HepG2 (cell line): ENCODE data around the gene PSMG1. TPM values are rescaled to one million over a fixed set of nuclear protein-coding genes. Genes with fewer than 3 reads are reported as not detected.

Source experiments
- GZF1 ChIP-seq: sonication (generic); formaldehyde crosslinking; IDR thresholded peaks from 2 replicates; pipeline ENCODE4 v1.5.1; 2020; ENCODE audit warnings: mild to moderate bottlenecking, missing genetic modification reagents
- HDAC6 ChIP-seq: fragments of 200-600 bp; sonication (generic); IDR thresholded peaks from 2 replicates; pipeline ENCODE4 v1.7.0; 2017; ENCODE audit warnings: mild to moderate bottlenecking, antibody characterized with exemption, low read length, low read depth
- ISL2 ChIP-seq: sonication (generic); formaldehyde crosslinking; IDR thresholded peaks from 2 replicates; pipeline ENCODE4 v1.5.0; 2020; ENCODE audit warnings: missing genetic modification reagents
- KDM5B ChIP-seq: sonication (generic); formaldehyde crosslinking; IDR thresholded peaks from 2 replicates; pipeline ENCODE4 v1.4.0; 2020; ENCODE audit warnings: missing genetic modification reagents, mild to moderate bottlenecking, borderline replicate concordance
- MAFK ChIP-seq, 2 experiments: IDR thresholded peaks in 1 of 2; conservative IDR thresholded peaks in 1 of 2; 2 replicates each; pipeline ENCODE4 v1.6.1; 2011; ENCODE audit warnings: improper control_type of control experiment in 2 of 2, low read length in 2 of 2
- MATR3 ChIP-seq: sonication (generic); formaldehyde crosslinking; IDR thresholded peaks from 2 replicates; pipeline ENCODE4 v1.4.0; 2020; ENCODE audit warnings: missing genetic modification reagents
- NBN ChIP-seq: fragments of 450-650 bp; conservative IDR thresholded peaks from 2 replicates; pipeline ENCODE4 v1.6.1; 2017
- PRPF4 ChIP-seq: fragments of 200-400 bp; formaldehyde crosslinking; IDR thresholded peaks from 2 replicates; pipeline ENCODE4 v1.6.1; 2016; ENCODE audit warnings: low read length, low read depth; ENCODE audit not compliant: poor library complexity, severe bottlenecking
- RXRB ChIP-seq: IDR thresholded peaks from 2 replicates; pipeline ENCODE4 v1.6.1; 2016; ENCODE audit warnings: borderline replicate concordance, missing genetic modification reagents, missing compliant biosample characterization
- SAP130 ChIP-seq: IDR thresholded peaks from 2 replicates; pipeline ENCODE4 v1.6.1; 2016; ENCODE audit warnings: low read depth
- SKI ChIP-seq: fragments of 450-650 bp; IDR thresholded peaks from one replicate; pipeline ENCODE4 v1.6.1; 2018; ENCODE audit warnings: mild to moderate bottlenecking; ENCODE audit not compliant: partially characterized antibody
- SP2 ChIP-seq: sonication (generic); formaldehyde crosslinking; IDR thresholded peaks from 2 replicates; pipeline ENCODE4 v1.5.1; 2020; ENCODE audit warnings: mild to moderate bottlenecking, missing genetic modification reagents
- SRSF1 ChIP-seq: fragments of 200-400 bp; formaldehyde crosslinking; optimal IDR thresholded peaks from 2 replicates; pipeline ENCODE3; 2017; ENCODE audit warnings: mild to moderate bottlenecking, low read depth, low read length, moderate library complexity
- TAF1 ChIP-seq: sonication (generic); formaldehyde crosslinking; IDR thresholded peaks from 2 replicates; pipeline ENCODE4 v1.4.0; 2020; ENCODE audit warnings: missing genetic modification reagents
- TARDBP ChIP-seq: sonication (generic); formaldehyde crosslinking; IDR thresholded peaks from 2 replicates; pipeline ENCODE4 v1.8.0; 2022; ENCODE audit warnings: mild to moderate bottlenecking, missing genetic modification reagents
- ZC3H13 ChIP-seq: sonication (generic); formaldehyde crosslinking; IDR thresholded peaks from 2 replicates; pipeline ENCODE4 v1.8.1; 2023; ENCODE audit warnings: mild to moderate bottlenecking, missing genetic modification reagents, moderate library complexity
- ZNF503 ChIP-seq: sonication (generic); formaldehyde crosslinking; IDR thresholded peaks from 2 replicates; pipeline ENCODE4 v1.4.0; 2020; ENCODE audit warnings: missing genetic modification reagents
- ZNF609 ChIP-seq: sonication (generic); formaldehyde crosslinking; IDR thresholded peaks from 2 replicates; pipeline ENCODE4 v1.4.0; 2020; ENCODE audit warnings: mild to moderate bottlenecking, missing genetic modification reagents, borderline replicate concordance
- ZNF768 ChIP-seq: sonication (generic); formaldehyde crosslinking; IDR thresholded peaks from 2 replicates; pipeline ENCODE4 v1.4.0; 2020; ENCODE audit warnings: missing genetic modification reagents
- ZNF83 ChIP-seq: sonication (generic); formaldehyde crosslinking; IDR thresholded peaks from 2 replicates; pipeline ENCODE4 v1.4.0; 2020; ENCODE audit warnings: missing genetic modification reagents, mild to moderate bottlenecking, borderline replicate concordance
- ZSCAN25 ChIP-seq: sonication (generic); formaldehyde crosslinking; IDR thresholded peaks from 2 replicates; pipeline ENCODE4 v1.8.0; 2022; ENCODE audit warnings: mild to moderate bottlenecking, missing genetic modification reagents
- polyA plus RNA-seq, 8 experiments: library from polyadenylated mRNA; depleted of rRNA in 3 of 8; stranded (reverse) in 7 of 8; unstranded in 1 of 8; fragments of >200 nt; fragmentation: Illumina TruSeq in 4 of 8; extraction: Trizol in 4 of 8; gene quantifications; 2 replicates each; pipeline versions ENCODE4 v1.2.1 to v1.2.3, GENCODE V29; 2011 to 2016; ENCODE audit warnings: low read depth in 4 of 8, missing spikeins in 1 of 8, mixed read lengths in 1 of 8; ENCODE audit not compliant: insufficient read depth in 1 of 8
- total RNA-seq, 5 experiments: library from RNA; depleted of rRNA; stranded (reverse); fragments of >200 nt; fragmentation: Illumina TruSeq; extraction: Trizol; gene quantifications; 2 replicates each; pipeline ENCODE4 v1.2.3, GENCODE V29; 2016; ENCODE audit warnings: low read depth in 1 of 5
- TF ChIP-seq, protein P1 (sequence below): IDR thresholded peaks from 2 replicates; pipeline ENCODE4 v1.6.1; 2018; ENCODE audit warnings: missing genetic modification reagents, mild to moderate bottlenecking, missing compliant biosample characterization
- TF ChIP-seq, protein P2 (sequence below): IDR thresholded peaks from 2 replicates; pipeline ENCODE4 v1.6.1; 2016; ENCODE audit warnings: mild to moderate bottlenecking

Gene PSMG1
- total and polyA plus RNA-seq, 2 of the 13 experiments (the other 11 are each of a cell fraction or from before 2014, with no cell fraction given) = 63.6 to 173 TPM

DNA sequence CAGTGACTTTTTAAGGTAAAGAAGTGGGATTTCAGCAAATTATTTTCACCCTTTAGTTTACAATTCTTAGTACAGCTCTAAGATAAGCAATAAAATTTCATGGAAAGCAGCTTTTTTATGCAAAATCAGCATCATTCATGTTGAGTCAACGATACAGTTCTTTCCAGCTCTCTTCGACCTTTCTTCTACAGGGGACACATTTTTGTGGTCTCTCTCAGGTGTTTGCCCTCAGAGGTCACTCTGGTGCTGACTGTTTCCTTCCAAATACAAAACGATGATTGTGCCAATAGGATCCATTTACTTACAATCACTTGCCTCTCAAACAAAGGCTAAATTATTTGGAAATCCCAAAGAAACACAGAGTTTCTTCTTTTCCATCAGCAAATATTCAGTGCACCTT lies 51.0 kb downstream of the PSMG1 start (continued):
- TF ChIP-seq MATR3 = no peak
- TF ChIP-seq MAFK (conservative IDR thresholded peaks at IDR 0.05 in 1 of 2, IDR thresholded peaks at IDR 0.05 in 1 of 2; ENCODE audit: low read length in 2 of 2) = peak; percentile 93 to 97
- no peak for TF ChIP-seq ISL2 (CRISPR knock-in tag)
- TF ChIP-seq, protein P1, sequence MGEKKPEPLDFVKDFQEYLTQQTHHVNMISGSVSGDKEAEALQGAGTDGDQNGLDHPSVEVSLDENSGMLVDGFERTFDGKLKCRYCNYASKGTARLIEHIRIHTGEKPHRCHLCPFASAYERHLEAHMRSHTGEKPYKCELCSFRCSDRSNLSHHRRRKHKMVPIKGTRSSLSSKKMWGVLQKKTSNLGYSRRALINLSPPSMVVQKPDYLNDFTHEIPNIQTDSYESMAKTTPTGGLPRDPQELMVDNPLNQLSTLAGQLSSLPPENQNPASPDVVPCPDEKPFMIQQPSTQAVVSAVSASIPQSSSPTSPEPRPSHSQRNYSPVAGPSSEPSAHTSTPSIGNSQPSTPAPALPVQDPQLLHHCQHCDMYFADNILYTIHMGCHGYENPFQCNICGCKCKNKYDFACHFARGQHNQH (CRISPR knock-in tag) = peak; percentile 33; the same call in 1 of the 2 replicates
- TF ChIP-seq SRSF1 = no peak
- no peak for TF ChIP-seq GZF1
- no peak for TF ChIP-seq ZC3H13 (CRISPR knock-in tag)
- no peak for TF ChIP-seq SP2 (CRISPR knock-in tag)
- TF ChIP-seq ZNF83 = no peak
- peak; percentile 46; the same call in 1 of the 2 replicates for TF ChIP-seq ZNF609 (CRISPR knock-in tag)
- TF ChIP-seq NBN = no peak
- TF ChIP-seq HDAC6 = no peak
- TF ChIP-seq SKI = no peak
- no peak for TF ChIP-seq PRPF4
- TF ChIP-seq ZNF503 (CRISPR knock-in tag) = no peak
- no peak for TF ChIP-seq KDM5B (CRISPR knock-in tag)
- TF ChIP-seq ZSCAN25 = no peak
- no peak for TF ChIP-seq TAF1
- TF ChIP-seq, protein P2, sequence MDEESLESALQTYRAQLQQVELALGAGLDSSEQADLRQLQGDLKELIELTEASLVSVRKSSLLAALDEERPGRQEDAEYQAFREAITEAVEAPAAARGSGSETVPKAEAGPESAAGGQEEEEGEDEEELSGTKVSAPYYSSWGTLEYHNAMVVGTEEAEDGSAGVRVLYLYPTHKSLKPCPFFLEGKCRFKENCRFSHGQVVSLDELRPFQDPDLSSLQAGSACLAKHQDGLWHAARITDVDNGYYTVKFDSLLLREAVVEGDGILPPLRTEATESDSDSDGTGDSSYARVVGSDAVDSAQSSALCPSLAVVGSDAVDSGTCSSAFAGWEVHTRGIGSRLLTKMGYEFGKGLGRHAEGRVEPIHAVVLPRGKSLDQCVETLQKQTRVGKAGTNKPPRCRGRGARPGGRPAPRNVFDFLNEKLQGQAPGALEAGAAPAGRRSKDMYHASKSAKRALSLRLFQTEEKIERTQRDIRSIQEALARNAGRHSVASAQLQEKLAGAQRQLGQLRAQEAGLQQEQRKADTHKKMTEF (CRISPR knock-in tag) = 0 out of 2 replicates have a peak, but pooled peaks have one; percentile 19
- TF ChIP-seq ZNF768 (CRISPR knock-in tag) = no peak
- peak; percentile 77 for TF ChIP-seq RXRB
- peak; percentile 42; the same call in 1 of the 2 replicates for TF ChIP-seq SAP130 (CRISPR knock-in tag)
- TF ChIP-seq TARDBP = peak; percentile 30; the same call in 1 of the 2 replicates
